PC-9 (cell line): ENCODE results near the gene DPH6. TPM values are rescaled to one million over a fixed set of nuclear protein-coding genes. Genes with fewer than 3 reads are reported as not detected.

Experiments
- BruUV-seq: library from RNA; stranded (reverse); fragments of 400-500 nt; replicated peaks from 2 replicates; lab custom pipeline; 2021; lab: Mats Ljungman, UMichigan
- CTCF ChIA-PET: fragments of 300-600 bp; sonication (Branson Sonifier 250); formaldehyde crosslinking; loops from one replicate; lab custom pipeline; 2022; ENCODE audit warnings: antibody characterized with exemption; lab: Charles Lee
- POLR2A ChIA-PET: fragments of 300-600 bp; sonication (Branson Sonifier 250); formaldehyde crosslinking; loops from one replicate; lab custom pipeline; 2022; ENCODE audit warnings: antibody characterized with exemption; ENCODE audit not compliant: unreplicated experiment; lab: Charles Lee
- DNase-seq, 2 experiments: peaks; one replicate each; pipeline versions ENCODE4 v3.0.0 to v3.0.0-alpha.2; 2015 to 2022; ENCODE audit warnings: mixed read lengths in 1 of 2
- H2AFZ ChIP-seq: fragments of 200-600 bp; sonication (generic); 2 replicates; pipeline ENCODE4 v1.8.1; 2017; ENCODE audit warnings: antibody characterized with exemption
- H3F3A ChIP-seq: fragments of 200-600 bp; sonication (generic); 2 replicates; pipeline ENCODE4 v1.8.1; 2017; ENCODE audit warnings: antibody characterized with exemption, mild to moderate bottlenecking, low read depth; ENCODE audit not compliant: insufficient read depth
- H3K27ac ChIP-seq: fragments of 200-600 bp; sonication (generic); 2 replicates; pipeline ENCODE4 v1.6.1; 2016; ENCODE audit warnings: mixed run types
- H3K27me3 ChIP-seq: fragments of 200-600 bp; sonication (generic); 2 replicates; pipeline ENCODE4 v1.6.1; 2016; ENCODE audit warnings: low read depth, mixed run types; ENCODE audit not compliant: insufficient read depth
- H3K36me3 ChIP-seq: fragments of 200-600 bp; sonication (generic); 2 replicates; pipeline ENCODE4 v1.6.1; 2016; ENCODE audit warnings: low read depth, mixed run types
- H3K4me1 ChIP-seq: fragments of 200-600 bp; sonication (generic); replicated peaks from 2 replicates; pipeline ENCODE4 v1.6.1; 2016; ENCODE audit warnings: mixed run types; ENCODE audit not compliant: insufficient read depth
- H3K4me2 ChIP-seq: fragments of 200-600 bp; sonication (generic); 2 replicates; pipeline ENCODE4 v1.6.1; 2017; ENCODE audit warnings: mixed run types
- H3K4me3 ChIP-seq: fragments of 200-600 bp; sonication (generic); 2 replicates; pipeline ENCODE4 v1.6.1; 2016; ENCODE audit warnings: mixed run types
- H3K79me2 ChIP-seq: fragments of 200-600 bp; sonication (generic); 2 replicates; pipeline ENCODE4 v1.6.1; 2017; ENCODE audit warnings: low read depth, mixed run types
- H3K9me2 ChIP-seq: fragments of 200-600 bp; sonication (generic); 2 replicates; pipeline ENCODE4 v1.8.1; 2017; ENCODE audit warnings: mild to moderate bottlenecking; ENCODE audit not compliant: insufficient read depth
- H3K9me3 ChIP-seq: fragments of 200-600 bp; sonication (generic); 2 replicates; pipeline ENCODE4 v1.8.1; 2016; ENCODE audit warnings: low read depth; ENCODE audit not compliant: insufficient read depth
- H4K20me1 ChIP-seq: fragments of 200-600 bp; sonication (generic); 2 replicates; pipeline ENCODE4 v1.8.1; 2017; ENCODE audit not compliant: insufficient read depth
- CTCF ChIP-seq: fragments of 200-600 bp; sonication (generic); conservative IDR thresholded peaks from 2 replicates; pipeline ENCODE4 v1.6.1; 2017; ENCODE audit warnings: mixed run types, antibody characterized with exemption, mild to moderate bottlenecking, moderate library complexity
- EZH2 ChIP-seq: fragments of 200-600 bp; sonication (generic); IDR thresholded peaks from 2 replicates; pipeline ENCODE4 v1.8.0; 2017; ENCODE audit warnings: antibody characterized with exemption, low read depth
- intact Hi-C: fragments of 100-400 bp; cut with micrococcal nuclease; formaldehyde crosslinking; loops from one replicate; pipeline ENCODE4 v1.10.0; 2022; ENCODE audit not compliant: unreplicated experiment
- total RNA-seq: library from RNA; stranded (reverse); gene quantifications from 2 replicates; pipeline ENCODE4 v1.2.3, GENCODE V29; 2021

DPH6 gene
- total RNA-seq, 1 experiment from 2014 or later: 14.8 TPM

GRCh38 chr15:35519052-35519451 is 26.9 kb downstream of the DPH6 start:
- BruUV-seq: no TSS peak
- Histone ChIP-seq H3K9me3 (no peaks in the 10 kb centered on the region), H3K79me2 (no peaks in the 10 kb centered on the region), H3K27me3 (no peaks in the 10 kb centered on the region), H3K4me3 (no peak overlapping the region), H3K36me3 (no peaks in the 10 kb centered on the region), H3K27ac (no peak overlapping the region), H3K4me1 (no peaks in the 10 kb centered on the region), H3K9me2 (no peaks in the 10 kb centered on the region), H4K20me1 (no peaks in the 10 kb centered on the region), H2AFZ (no peak overlapping the region), H3K4me2 (no peak overlapping the region), H3F3A (no peaks in the 10 kb centered on the region)
- POLR2A ChIA-PET: interaction anchor here (0.6 to 0.8 kb wide), 2 partner anchors 1030 to 1285 kb away, joined by 3 to 4 read pairs; no protein-coding TSS in a partner anchor
- CTCF ChIA-PET: interaction anchor here (1.2 kb wide), 1 partner anchor 232 kb away, joined by 3 read pairs; no protein-coding TSS in a partner anchor
- intact Hi-C loops: loop anchor here (5.0 kb wide), 1 partner anchor 1613 kb away; no protein-coding TSS in a partner anchor
- no peak for DNase-seq
- no peak for TF ChIP-seq EZH2
- no peak for TF ChIP-seq CTCF

- no peak for DNase-seq
- intact Hi-C loops: loop anchor here (5.0 kb wide), 1 partner anchor 1618 kb away; no protein-coding TSS in a partner anchor
- no TSS peak for BruUV-seq
- H3K9me3 ChIP-seq: no peaks in the 10 kb centered on the region
- H3K4me1 ChIP-seq: no peaks in the 10 kb centered on the region
- no peaks in the 10 kb centered on the region for H3F3A ChIP-seq
- CTCF ChIA-PET: no interaction called here
- no peaks in the 10 kb centered on the region for H3K9me2 ChIP-seq
- no peaks in the 10 kb centered on the region for H3K36me3 ChIP-seq
- H2AFZ ChIP-seq: no peak overlapping the region
- TF ChIP-seq CTCF (no peak), EZH2 (no peak)
- H3K27ac ChIP-seq: no peak overlapping the region
- H3K27me3 ChIP-seq: no peaks in the 10 kb centered on the region
- no peaks in the 10 kb centered on the region for H3K79me2 ChIP-seq
- H4K20me1 ChIP-seq: no peaks in the 10 kb centered on the region
- no peak overlapping the region for H3K4me2 ChIP-seq
- POLR2A ChIA-PET: no interaction called here
- H3K4me3 ChIP-seq: no peak overlapping the region
These were observed 31.2 kb downstream of the DPH6 start for GRCh38 chr15:35514759-35515158.

- no TSS peak for BruUV-seq
These were observed 37.9 kb downstream of the DPH6 start for GRCh38 chr15:35507932-35508638.

More at GRCh38 chr15:35507932-35508638, 37.9 kb downstream of the DPH6 start:
- ChIA-PET POLR2A (no interaction called here), CTCF (no interaction called here)
- Histone ChIP-seq H4K20me1 (no peaks in the 10 kb centered on the region), H3K36me3 (no peaks in the 10 kb centered on the region), H3K4me1 (no peaks in the 10 kb centered on the region), H3K4me2 (no peak overlapping the region), H3K9me2 (no peaks in the 10 kb centered on the region), H3K9me3 (no peaks in the 10 kb centered on the region), H3F3A (no peaks in the 10 kb centered on the region), H2AFZ (no peak overlapping the region), H3K79me2 (no peaks in the 10 kb centered on the region), H3K27me3 (no peaks in the 10 kb centered on the region), H3K4me3 (no peak overlapping the region), H3K27ac (no peak overlapping the region)
- no peak for DNase-seq
- TF ChIP-seq CTCF (no peak), EZH2 (no peak)
- intact Hi-C loops: no loop called here
